UCSD-AML1 (cell line): ENCODE measurements around the gene TNXB.
"Not testable (repeated sequence)": the region's sequence is repeated elsewhere in the genome, so short reads cannot be mapped to it uniquely, and the experiment has no call there.

Experiments
- DNase-seq: peaks from one replicate; lab custom pipeline; 2025; ENCODE audit not compliant: unreplicated experiment; lab: John Stamatoyannopoulos, UW

The TNXB gene

DNA sequence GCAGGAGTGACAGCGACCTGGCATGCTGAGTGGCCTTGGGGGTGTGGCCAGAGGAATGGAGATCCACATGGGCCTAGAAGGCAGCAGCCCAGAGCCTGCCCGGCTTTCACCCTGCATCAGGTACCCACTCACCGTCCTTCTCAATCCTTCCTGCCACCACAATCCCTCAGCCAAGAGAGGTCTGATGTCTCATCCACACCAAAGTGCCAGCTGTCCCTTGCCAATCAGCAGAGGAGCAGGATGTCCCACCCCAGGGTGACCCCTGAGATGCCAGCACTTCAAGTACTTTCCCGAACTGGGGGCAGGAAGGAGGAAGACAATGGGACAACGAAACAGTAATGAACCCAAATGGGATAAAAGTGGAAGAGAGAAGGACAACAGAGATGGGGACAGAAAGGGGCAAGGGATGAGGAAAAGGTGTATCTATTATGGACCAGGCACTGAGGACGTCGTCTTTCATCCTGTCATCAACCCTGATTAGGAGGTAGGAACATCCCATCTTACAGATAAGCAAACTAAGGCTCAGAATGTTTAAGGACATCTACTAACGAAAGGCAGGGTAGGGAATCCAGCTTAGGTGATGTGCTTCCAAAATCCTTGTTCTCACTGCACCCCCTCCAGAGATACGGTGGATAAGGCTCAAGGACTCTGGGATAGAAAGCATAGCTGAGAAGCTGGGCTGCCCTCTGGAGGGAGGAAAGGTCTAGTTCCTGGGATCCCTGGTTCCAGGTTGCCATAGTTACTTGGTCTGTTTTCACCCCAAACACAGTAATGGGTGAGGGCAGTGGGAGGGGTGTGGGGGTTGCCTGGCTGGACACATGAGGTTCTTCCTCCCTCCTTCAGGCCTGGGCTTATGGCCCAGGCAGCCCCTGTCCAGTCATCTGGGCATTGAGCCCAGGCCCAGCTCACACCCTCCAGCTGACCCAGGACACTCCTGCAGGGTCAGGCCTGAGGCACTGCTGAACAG lies 4.5 kb upstream of the TNXB start:
- no peak for DNase-seq

DNA sequence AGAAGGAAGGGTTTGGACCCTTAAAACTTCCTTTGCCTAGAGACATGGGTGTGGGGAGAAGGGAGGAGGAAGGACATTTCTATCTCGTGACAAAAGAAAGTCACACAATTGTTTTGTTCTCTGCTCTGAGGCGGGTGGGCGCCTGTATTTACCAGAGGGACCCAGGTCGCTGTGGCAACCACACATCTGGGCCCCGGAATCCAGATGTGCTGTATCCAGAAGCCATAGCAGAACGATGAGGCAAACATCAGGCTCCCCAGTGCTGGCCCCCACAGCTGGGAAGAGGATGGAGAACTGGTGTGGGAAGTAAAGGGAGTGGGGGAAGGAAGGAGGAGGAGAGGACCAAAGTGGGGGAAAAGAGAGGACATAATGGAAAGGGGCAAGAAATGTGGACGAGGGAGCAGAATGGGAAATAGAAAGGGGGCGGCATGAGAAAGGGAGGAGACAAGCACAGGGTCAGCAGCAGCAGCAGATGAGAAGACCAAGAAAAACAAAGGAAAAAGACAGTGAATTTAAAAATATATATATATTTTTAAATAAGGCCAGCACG lies 3.4 kb upstream of the TNXB start:
- no peak for DNase-seq

- DNase-seq, result no peak
Measured at GRCh38 chr6:32111424-32112066, 2.4 kb upstream of the TNXB start.

- DNase-seq, result no peak
Measured at GRCh38 chr6:32110632-32111031, 1.5 kb upstream of the TNXB start.

- DNase-seq, result no peak
Measured at GRCh38 chr6:32109765-32110160, 625 bp upstream of the TNXB start.

DNA sequence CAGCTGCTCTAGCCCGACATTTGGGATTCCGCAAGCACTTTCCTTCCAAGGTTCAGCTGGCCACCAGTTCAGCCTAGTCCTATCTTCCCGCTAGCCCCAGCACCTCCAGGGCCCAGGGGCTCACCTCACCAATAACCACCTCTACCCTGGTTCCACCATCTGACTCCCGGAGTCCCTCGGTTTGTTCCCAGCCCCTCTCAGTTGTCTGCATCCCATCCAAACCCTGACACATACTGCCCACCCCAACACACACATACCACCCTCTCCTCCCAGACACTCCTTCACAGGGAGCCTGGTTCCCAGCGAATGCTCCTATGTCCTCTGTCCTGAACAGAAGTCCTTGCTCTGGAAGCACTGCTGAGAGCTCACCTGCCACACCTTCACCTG lies 418 bp downstream of the TNXB start:
- DNase-seq, result no peak

DNA sequence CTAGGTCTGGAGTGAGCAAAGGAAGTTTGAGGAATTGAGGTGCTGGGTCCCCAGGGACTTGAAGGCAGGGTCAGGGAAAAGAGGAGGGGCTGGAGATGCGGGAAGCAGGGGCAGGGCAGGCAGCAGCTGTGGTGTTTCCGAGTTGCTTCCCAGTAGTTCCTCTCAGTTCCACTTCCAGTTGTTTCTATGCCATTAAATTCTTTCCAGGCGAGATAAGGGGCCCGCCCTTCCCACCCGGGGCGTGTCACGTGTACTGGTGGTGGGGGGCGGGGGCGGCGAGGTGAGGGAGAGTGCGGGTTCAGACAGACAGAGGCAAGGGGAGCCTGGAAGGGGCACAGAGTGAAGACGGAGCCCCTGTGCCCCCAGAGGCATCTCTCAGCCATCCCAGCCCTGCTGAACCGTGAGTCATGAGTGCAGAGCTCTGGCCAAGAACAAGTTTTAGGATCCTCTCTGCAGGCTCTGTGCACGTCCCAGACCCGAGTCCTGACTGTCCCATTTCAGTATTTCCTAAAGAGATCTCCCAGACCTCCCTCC lies 977 bp downstream of the TNXB start:
- DNase-seq, result no peak

- DNase-seq, result no peak
Measured at GRCh38 chr6:32107406-32107805, 1.7 kb downstream of the TNXB start.

DNA sequence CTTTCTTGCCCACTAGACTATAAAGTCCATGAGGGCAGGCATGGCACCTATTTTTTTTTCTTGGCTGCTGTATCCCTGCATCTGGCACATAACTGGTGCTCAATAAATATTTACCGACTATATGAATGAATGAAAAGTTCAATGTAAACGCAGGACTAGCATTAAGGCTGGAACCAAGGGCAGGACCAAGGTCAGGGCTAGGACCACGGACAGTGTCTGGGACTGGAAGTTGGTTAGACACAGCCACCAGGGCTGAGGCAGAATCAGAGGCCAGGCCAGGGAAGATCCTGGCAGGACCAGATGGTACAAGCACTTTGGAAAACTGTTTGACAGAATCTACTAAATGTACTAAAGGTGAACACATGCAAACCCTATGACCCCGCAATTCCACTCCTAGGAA lies 3.7 kb downstream of the TNXB start:
- DNase-seq, result peak; percentile 33

DNA sequence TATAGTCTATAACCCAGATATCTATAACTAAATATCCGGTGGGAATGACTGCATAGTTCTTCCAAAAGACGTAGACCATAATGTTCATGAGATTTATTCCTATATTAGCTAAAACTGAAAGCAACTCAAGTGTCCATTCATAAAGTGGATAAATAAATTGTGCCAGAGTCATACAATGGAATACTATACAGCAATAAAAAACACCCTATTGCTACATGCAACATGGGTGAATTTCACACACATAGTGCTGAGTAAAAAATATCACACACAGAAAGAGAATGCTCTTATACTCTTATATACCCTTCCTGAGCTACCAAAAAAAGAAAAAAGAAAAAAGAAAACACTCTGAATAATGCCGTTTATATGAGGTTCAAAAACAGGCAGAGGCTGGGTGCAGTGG lies 6.9 kb downstream of the TNXB start:
- DNase-seq, result no peak

DNA sequence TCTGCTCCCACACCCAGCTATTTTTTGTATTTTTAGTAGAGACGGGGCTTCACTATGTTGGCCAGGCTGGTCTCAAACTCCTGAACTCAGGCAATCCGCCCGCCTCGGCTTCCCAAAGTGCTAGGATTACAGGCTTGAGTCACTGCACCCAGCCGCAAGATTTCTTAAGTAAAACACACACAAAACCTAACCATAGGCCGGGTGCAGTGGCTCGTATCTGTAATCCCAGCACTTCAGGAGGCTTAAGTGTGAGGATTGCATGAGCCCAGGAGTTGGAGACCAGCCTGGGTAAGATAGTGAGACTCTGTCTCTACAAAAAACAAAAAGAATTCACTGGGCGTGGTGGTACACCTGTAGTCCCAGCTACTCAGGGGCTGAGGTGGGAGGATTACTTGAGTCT lies 8.9 kb downstream of the TNXB start:
- DNase-seq, result not testable (repeated sequence)

DNA sequence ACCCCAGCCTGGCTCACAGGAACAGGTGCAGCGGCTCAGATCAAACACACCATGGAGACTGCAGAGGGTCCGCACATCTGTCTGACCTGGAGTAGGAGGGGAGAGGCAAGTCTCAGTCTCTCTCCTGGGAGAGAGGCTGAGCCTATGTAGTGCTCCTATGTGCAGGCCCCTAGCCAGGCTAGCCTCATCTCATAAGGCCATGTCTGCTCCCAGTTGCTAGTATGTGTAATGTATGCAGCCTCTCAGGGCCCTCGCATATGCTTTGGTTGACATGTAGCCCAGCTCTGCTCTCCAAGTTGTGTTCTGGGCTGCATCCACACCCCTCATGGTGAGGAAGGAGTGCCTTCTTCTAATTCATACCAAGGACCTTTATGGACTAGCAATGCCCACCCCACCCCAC lies 11.8 kb downstream of the TNXB start:
- no peak for DNase-seq

DNA sequence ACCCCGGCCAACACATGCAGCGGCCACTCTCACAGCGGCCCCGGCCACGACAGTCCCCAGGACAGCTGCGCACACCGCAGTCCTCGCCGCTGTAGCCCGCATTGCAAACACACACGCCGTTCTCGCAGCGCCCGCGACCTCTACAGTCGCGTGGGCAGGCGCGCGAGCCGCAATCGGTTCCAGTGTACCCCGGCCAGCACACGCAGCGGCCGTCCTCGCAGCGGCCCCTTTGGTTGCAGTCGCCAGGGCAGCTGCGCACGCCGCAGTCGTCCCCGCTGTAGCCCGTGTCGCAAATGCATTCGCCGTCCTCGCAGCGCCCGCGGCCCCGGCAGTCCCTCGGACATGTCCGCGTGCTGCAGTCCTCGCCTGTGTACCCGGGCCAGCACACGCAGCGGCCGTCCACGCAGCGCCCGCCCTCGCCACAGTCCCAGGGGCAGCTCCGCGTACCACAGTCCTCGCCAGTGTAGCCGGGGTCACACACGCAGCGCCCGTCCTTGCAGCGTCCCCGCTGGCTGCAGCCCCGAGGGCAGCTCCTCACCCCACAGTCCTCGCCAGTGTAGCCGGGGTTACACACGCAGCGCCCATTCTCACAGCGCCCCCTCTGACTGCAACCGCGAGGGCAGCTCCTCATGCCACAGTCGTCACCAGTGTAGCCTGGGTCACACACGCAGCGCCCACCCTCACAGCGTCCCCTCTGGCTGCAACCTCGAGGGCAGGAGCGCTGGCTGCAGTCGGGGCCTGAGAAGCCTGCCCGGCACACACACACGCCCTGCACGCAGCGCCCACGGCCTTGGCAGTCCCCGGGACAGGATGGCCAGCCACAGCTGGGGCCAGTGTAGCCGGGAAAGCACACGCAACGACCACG lies 12.5 kb downstream of the TNXB start:
- no peak for DNase-seq

DNA sequence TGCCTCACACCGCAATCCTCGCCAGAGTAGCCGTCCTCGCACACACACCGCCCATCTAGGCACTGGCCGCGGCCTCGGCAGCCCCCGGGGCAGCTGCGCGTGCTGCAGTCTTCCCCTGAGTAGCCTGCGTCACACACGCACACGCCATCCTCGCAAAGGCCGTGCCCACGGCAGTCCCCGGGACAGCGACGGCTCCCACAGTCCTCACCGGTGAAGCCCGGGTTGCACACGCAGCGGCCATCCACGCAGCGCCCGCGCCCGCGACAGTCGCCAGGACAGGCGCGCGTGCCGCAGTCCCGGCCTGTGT lies 13.1 kb downstream of the TNXB start:
- DNase-seq, result no peak

DNA sequence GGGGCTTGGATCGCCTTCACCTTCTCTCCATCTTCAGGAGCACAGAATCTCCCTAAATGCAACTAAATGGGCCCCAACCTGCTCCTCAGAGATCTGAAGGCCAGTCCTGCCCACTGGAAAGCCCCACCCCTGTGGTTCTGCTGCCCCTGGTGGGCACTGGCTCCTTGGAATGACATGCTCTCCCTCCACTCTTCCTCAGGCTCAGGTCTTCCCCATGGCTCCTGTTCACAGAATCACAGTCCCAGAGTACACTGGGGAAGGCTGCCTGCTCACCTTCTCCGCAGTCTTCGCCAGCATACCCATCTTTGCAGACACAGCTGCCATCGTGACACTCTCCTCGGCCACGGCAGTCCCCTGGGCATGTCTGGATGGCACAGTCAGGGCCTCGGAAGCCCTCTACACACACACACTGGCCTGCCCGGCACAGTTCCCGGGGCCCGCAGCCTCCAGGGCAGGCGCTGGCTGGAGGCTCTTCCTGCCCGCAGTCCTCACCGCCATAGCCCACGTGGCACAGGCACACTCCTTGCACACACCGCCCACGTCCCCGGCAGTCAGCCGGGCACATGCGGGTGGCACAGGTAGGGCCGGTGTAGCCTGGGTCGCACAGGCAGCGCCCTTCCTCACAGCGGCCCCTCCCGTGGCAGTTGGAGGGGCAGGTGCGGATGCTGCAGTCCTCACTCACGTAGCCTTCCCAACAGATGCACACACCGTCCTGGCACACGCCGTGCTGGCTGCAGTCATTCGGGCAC lies 13.6 kb downstream of the TNXB start:
- no peak for DNase-seq

GRCh38 chr6:32092760-32093497 lies 16.2 kb downstream of the TNXB start:
- no peak for DNase-seq

DNA sequence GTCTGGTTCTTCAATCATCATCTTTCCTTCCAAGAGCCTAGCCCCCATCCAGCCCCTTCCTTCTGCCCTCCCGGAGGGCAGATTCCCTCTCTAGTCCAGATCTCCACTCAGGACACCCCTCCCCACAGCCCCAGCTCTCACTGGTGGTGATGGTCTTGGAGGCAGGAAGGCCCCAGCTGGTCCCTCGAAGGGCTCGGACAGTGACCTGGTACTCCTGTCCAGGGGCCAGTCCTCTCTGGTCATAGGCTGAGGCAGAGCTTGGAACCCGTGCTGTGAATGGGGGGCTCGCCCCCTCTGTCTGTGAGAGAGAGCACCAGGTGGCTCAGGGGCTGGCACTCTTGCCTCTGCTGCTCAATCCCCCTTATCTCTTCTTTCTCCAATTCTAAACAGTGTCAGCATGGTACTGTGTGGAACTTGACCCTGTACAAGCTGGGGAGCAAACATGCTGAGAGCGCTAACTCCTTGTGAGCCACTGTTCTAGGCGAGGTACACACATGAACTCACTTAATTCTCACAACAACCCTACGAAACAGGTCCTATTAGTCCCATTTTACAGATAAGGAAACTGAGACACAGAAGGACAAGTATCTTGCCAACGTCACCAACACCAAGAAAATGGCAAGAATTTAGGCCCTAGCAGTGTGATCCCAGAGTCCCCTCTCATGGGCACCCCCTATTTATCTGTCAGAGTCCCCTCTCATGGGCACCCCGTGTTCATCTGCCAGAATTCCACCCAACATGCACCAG lies 19.9 kb downstream of the TNXB start:
- no peak for DNase-seq

- no peak for DNase-seq
Measured at GRCh38 chr6:32088487-32089049, 20.6 kb downstream of the TNXB start.
